Osteocyte (in vitro differentiated cells): ENCODE measurements around the gene FCRL5. TPM values are rescaled to one million over a fixed set of nuclear protein-coding genes. Genes with fewer than 3 reads are reported as not detected.

Experiments used
- DNase-seq: peaks from one replicate; pipeline ENCODE4 v3.0.0; 2021; ENCODE audit warnings: mixed read lengths; ENCODE audit not compliant: unreplicated experiment; ENCODE audit errors: extremely low spot score
- H3K27ac Mint-ChIP-seq: one replicate; pipeline ENCODE4 v1.8.0; 2021; ENCODE audit warnings: mild to moderate bottlenecking, mixed read lengths; ENCODE audit not compliant: unreplicated experiment
- H3K27me3 Mint-ChIP-seq: one replicate; pipeline ENCODE4 v1.8.0; 2021; ENCODE audit warnings: mixed read lengths; ENCODE audit not compliant: unreplicated experiment
- H3K36me3 Mint-ChIP-seq: one replicate; pipeline ENCODE4 v1.8.0; 2021; ENCODE audit warnings: mixed read lengths; ENCODE audit not compliant: unreplicated experiment
- H3K4me1 Mint-ChIP-seq: one replicate; pipeline ENCODE4 v1.8.0; 2021; ENCODE audit warnings: mixed read lengths; ENCODE audit not compliant: unreplicated experiment
- H3K4me3 Mint-ChIP-seq: one replicate; pipeline ENCODE4 v1.8.0; 2021; ENCODE audit warnings: mild to moderate bottlenecking, moderate library complexity, mixed read lengths; ENCODE audit not compliant: unreplicated experiment
- H3K9me3 Mint-ChIP-seq: one replicate; pipeline ENCODE4 v1.8.0; 2021; ENCODE audit warnings: mixed read lengths; ENCODE audit not compliant: unreplicated experiment
- long read RNA-seq: library from polyadenylated mRNA; unstranded; transcript quantifications from one replicate; pipeline ENCODE4 v2.0.0, GENCODE V29; 2021
- total RNA-seq: library from RNA; stranded (reverse); gene quantifications from 2 replicates; pipeline ENCODE4 v1.2.1, GENCODE V29; 2021
- TF ChIP-seq, protein P1 (sequence below): fragments of 200-600 bp; sonication (generic); IDR thresholded peaks from 2 replicates; pipeline ENCODE4 v1.5.0; 2021; ENCODE audit warnings: antibody characterized with exemption, mild to moderate bottlenecking, moderate library complexity

Gene FCRL5
- total RNA-seq = not detected in 2 replicates
- long read RNA-seq = 0 reads

DNA sequence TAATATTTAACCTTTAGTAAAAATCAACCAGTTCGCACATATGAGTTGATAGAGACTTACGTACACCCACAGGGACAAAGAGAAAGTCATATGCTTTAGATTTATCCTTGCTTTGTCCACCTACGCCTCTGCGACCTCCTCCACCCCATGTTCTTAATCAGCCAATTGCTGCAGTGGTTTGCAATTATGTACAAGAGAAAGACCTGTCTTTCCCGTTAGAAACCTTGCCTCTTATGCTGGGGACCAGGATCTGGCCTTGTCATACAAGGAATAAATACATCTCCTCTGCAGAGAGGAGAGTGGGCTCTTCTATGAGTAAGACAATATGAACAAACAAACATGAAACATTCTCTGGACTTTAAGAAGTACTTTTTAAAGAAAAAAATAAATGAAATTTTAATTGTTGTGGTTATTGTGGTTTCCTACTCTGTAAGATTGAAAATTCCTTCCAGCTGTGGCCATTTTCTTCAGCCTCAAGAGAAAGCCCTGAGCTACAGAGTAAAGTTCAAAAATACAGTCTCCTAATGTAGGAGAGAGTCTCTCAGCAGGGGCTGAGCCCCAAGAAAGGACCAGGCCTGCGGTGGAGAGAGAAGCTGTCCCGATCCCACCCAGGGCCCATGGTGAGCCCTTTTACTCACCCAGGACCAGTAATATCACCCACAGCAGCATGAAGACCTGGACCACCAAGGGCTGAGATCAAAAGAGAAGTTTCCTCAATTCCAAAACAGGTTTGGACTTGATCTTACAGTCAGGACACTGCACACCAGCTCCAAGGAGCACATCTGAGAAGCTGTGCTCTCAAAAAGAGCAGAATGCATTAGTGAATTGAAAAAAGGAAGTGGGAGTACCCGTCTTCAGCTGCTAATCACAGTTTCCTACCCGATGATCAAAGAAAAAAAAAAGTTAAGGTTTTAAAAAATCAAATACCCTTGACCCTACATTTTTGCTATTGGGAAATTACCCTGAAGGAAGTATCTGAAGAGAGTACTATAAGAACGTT, at the start of gene FCRL5:
FCRL5 (minus strand) TSS at position 822 of the 1,000 bp plus-strand sequence; CDS start at position 669, 153 bp downstream.
- Mint-ChIP-seq H3K27me3 (peaks cover 6% of the 10 kb centered on the region), H3K4me3 (no peak within 1 kb of the TSS), H3K9me3 (no peaks in the 10 kb centered on the region), H3K4me1 (no peaks in the 10 kb centered on the region), H3K27ac (no peak within 1 kb of the TSS), H3K36me3 (no peaks in the 10 kb centered on the region)
- DNase-seq = no peak
- TF ChIP-seq, protein P1, sequence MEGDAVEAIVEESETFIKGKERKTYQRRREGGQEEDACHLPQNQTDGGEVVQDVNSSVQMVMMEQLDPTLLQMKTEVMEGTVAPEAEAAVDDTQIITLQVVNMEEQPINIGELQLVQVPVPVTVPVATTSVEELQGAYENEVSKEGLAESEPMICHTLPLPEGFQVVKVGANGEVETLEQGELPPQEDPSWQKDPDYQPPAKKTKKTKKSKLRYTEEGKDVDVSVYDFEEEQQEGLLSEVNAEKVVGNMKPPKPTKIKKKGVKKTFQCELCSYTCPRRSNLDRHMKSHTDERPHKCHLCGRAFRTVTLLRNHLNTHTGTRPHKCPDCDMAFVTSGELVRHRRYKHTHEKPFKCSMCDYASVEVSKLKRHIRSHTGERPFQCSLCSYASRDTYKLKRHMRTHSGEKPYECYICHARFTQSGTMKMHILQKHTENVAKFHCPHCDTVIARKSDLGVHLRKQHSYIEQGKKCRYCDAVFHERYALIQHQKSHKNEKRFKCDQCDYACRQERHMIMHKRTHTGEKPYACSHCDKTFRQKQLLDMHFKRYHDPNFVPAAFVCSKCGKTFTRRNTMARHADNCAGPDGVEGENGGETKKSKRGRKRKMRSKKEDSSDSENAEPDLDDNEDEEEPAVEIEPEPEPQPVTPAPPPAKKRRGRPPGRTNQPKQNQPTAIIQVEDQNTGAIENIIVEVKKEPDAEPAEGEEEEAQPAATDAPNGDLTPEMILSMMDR = no peak

DNA sequence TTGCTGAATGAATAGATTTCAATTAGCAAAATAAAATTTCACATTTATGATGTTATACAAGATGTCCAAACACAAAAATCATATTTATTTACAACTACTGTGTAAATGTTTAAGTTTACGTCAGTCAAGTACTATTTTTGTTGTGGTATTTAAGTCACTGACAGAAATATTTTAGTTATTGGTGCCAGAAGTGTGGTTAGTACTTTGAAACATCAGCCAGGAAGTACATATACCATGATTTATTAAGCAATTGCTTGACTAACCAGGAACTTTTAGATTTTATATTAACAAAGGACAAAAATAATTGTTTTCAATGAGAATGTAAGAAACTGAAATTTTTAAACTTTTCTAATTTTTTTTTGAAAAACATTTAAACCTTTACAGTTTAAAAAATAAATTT, 47.9 kb upstream of the FCRL5 start:
- TF ChIP-seq, protein P1 = no peak
- no peak for DNase-seq
- Mint-ChIP-seq H3K27me3 (no peaks in the 10 kb centered on the region), H3K27ac (no peak overlapping the region), H3K4me1 (no peaks in the 10 kb centered on the region), H3K36me3 (no peaks in the 10 kb centered on the region), H3K4me3 (no peak overlapping the region), H3K9me3 (no peaks in the 10 kb centered on the region)

DNA sequence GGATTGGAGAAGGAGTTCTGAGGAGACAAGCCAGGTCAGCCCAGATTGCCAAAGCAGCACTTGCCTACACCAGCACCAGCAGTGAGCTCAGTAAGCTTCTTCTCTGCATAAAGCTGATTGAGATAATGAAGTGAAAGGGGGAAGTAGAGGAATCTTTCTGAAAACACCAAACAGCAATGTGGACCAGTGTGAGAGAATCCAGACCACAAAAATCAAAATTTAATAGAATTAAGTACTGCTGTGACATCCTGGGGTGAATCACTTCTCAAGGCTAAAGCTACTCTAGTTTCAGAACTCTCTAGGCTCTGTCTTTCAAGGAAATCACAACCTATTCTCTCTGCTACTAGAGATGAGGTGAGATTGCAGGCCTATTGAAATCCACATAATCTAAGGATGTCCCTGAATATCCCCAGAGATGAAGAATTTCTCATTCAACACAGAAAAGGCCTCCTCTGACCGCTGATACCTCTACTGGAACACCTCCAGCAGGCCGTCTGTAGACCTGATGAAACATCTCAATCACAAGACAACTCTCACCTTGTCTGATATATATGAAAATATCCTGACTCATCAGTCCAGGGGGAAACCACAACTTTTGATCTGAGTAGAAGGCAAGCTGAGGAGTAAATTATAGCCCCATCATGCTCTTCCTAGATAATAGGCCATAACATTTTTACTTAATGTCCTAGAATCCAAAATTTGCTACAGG, 45.8 kb upstream of the FCRL5 start, which contains the start of gene FCRL4:
FCRL4 (minus strand) TSS at position 127 of the 709 bp plus-strand sequence. CDS start 141 bp downstream, outside the sequence.
- TF ChIP-seq, protein P1 = no peak
- Mint-ChIP-seq H3K27me3 (no peaks in the 10 kb centered on the region), H3K4me3 (no peak within 1 kb of the TSS), H3K4me1 (no peaks in the 10 kb centered on the region), H3K27ac (no peak within 1 kb of the TSS), H3K9me3 (no peaks in the 10 kb centered on the region), H3K36me3 (no peaks in the 10 kb centered on the region)
- DNase-seq = no peak

DNA sequence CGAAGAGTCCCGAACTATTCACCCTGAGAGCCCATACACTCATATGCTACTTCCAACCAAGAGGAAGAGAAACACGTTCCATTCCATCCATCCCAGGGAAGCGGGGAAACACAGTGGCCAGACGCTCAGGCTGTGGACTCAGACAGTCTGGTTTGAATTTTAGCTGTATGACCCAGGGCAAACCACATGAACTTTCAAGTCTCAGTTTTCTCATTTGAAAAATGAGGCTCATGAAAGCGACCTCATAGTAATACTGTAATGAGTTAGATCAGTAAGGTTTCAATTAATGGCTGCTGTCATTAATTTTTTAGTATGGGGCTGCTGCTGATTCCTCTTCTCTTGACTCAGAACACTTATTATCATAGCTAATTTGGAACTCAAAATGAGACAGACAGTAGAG, 44.1 kb upstream of the FCRL5 start:
- DNase-seq = no peak
- TF ChIP-seq, protein P1 = no peak
- Mint-ChIP-seq H3K27me3 (no peaks in the 10 kb centered on the region), H3K9me3 (no peaks in the 10 kb centered on the region), H3K4me3 (no peak overlapping the region), H3K4me1 (no peaks in the 10 kb centered on the region), H3K27ac (no peak overlapping the region), H3K36me3 (no peaks in the 10 kb centered on the region)

DNA sequence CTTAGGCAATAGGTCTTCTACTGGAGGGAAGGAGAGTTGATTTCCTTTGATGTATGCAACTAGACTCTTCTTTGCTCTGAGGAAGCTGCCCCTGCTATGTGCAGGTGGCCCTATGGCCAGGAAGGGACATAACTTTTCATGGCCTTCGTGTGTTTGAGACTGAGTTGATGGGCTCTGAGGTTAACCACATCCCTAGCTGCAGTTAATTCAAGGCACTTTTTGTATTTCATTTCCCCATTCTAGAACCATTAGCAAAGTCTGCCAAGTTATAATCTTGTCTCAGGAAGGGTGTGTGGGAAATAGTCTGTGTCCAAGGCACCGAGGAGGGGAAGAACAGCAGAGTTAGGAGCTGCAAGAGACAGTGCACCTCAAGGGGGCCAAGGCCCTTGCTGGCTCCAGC, 43.0 kb upstream of the FCRL5 start:
- TF ChIP-seq, protein P1 = no peak
- H3K27ac Mint-ChIP-seq = no peak overlapping the region
- no peaks in the 10 kb centered on the region for H3K4me1 Mint-ChIP-seq
- H3K9me3 Mint-ChIP-seq = no peaks in the 10 kb centered on the region
- no peak overlapping the region for H3K4me3 Mint-ChIP-seq
- no peaks in the 10 kb centered on the region for H3K36me3 Mint-ChIP-seq
- no peaks in the 10 kb centered on the region for H3K27me3 Mint-ChIP-seq
- DNase-seq = no peak
